Keratinocyte (primary cell): ENCODE measurements around the gene ASB17.

Experiments
- CTCF ChIP-seq, 3 experiments: IDR thresholded peaks in 1 of 3; conservative IDR thresholded peaks in 1 of 3; optimal IDR thresholded peaks in 1 of 3; 2 replicates in 2 of 3; 3 replicates in 1 of 3; pipeline versions ENCODE3 to v1.5.1; 2011; ENCODE audit warnings: low read length in 3 of 3, mild to moderate bottlenecking in 3 of 3, moderate library complexity in 2 of 3, control low read depth in 1 of 3, inconsistent platforms in 1 of 3; ENCODE audit not compliant: insufficient read depth in 2 of 3; ENCODE audit errors: extremely low read depth in 1 of 3
- EZH2 ChIP-seq: IDR thresholded peaks from one replicate; pipeline ENCODE4 v1.6.1; 2012; ENCODE audit warnings: inconsistent platforms, mild to moderate bottlenecking, low read length, moderate library complexity

DNA sequence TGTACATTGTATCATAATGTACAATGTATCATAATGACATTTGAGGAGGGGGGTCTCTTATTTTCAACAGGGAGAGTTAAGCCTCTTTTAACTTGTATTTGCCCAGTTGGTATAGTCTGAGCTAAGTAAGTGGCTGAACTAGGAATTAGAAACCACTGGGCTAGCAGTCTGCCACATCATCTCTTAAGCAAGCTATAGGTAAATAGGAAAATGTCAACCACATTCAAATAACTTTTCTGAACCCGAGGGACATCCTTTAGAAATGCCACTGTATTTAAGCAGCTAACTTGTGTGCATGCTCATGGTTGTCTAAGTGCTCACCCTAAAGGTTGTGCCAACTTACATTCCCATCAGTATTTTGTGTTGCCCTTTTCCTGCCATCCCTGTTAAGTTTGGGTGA, 35.5 kb upstream of the ASB17 start:
- TF ChIP-seq CTCF (optimal IDR thresholded peaks at IDR 0.05 in 1 of 3, IDR thresholded peaks at IDR 0.05 in 1 of 3, conservative IDR thresholded peaks at IDR 0.05 in 1 of 3; ENCODE audit: extremely low read depth in 1 of 3, insufficient read depth in 2 of 3, low read length in 3 of 3): no peak
- no peak for TF ChIP-seq EZH2
